Stimulated activated naive CD8-positive, alpha-beta T cell treated with anti-CD3 and anti-CD28 coated beads, Interleukin-15, Interleukin-2, amounts not matched to agents 100 ng/mL and 50 ng/mL, for 24 hours (primary cell): ENCODE results near the gene CCNT1.
A peak's percentile ranks its signal among the peaks of the same experiment; 100 is the strongest.
"Not testable (repeated sequence)": the region's sequence is repeated elsewhere in the genome, so short reads cannot be mapped to it uniquely, and the experiment has no call there.

Source experiments
- H3K27ac Mint-ChIP-seq: one replicate; pipeline ENCODE4 v1.8.0; 2021; ENCODE audit warnings: mild to moderate bottlenecking, mixed read lengths
- H3K27me3 Mint-ChIP-seq: one replicate; pipeline ENCODE4 v1.8.0; 2021; ENCODE audit warnings: mixed read lengths
- H3K36me3 Mint-ChIP-seq: one replicate; pipeline ENCODE4 v1.8.0; 2021; ENCODE audit warnings: low read depth, mixed read lengths
- H3K4me1 Mint-ChIP-seq: one replicate; pipeline ENCODE4 v1.8.0; 2021; ENCODE audit warnings: low read depth, mixed read lengths
- H3K4me3 Mint-ChIP-seq: one replicate; pipeline ENCODE4 v1.8.0; 2021; ENCODE audit warnings: mild to moderate bottlenecking, mixed read lengths
- H3K9me3 Mint-ChIP-seq: one replicate; pipeline ENCODE4 v1.8.0; 2021; ENCODE audit warnings: mixed read lengths

The CCNT1 gene

GRCh38 chr12:48716168-48716492 lies 377 bp downstream of the CCNT1 start:
- H3K9me3 Mint-ChIP-seq = peaks cover 16% of the 10 kb centered on the region
- peaks cover 66% of the 10 kb centered on the region for H3K36me3 Mint-ChIP-seq
- peak overlapping the region; percentile 93 for H3K4me3 Mint-ChIP-seq
- H3K27ac Mint-ChIP-seq = peak overlapping the region; percentile 95
- H3K27me3 Mint-ChIP-seq = peaks cover 2% of the 10 kb centered on the region
- H3K4me1 Mint-ChIP-seq = peaks cover 46% of the 10 kb centered on the region

DNA sequence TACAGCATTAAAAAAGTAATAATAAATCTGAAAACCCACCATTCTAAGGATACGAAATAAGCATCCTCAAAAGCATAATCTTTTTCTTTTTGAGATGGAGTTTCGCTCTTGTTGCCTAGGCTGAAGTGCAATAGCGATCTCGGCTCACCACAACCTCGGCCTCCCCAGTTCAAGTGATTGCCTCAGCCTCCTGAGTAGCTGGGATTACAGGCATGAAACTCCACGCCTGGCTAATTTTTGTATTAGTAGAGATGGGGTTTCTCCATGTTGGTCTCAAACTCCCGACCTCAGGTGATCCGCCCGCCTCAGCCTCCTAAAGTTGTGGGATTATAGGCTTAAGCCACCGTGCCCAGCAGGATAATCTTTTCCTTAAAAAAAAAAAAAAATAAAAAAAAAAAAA lies 4.3 kb downstream of the CCNT1 start:
- H3K27me3 Mint-ChIP-seq = peaks cover 2% of the 10 kb centered on the region
- H3K36me3 Mint-ChIP-seq = peaks cover 55% of the 10 kb centered on the region

GRCh38 chr12:48698822-48699221 lies 17.7 kb downstream of the CCNT1 start:
- H3K9me3 Mint-ChIP-seq, H3K4me3 Mint-ChIP-seq, H3K4me1 Mint-ChIP-seq, H3K27me3 Mint-ChIP-seq, H3K27ac Mint-ChIP-seq: not testable (repeated sequence)
- H3K36me3 Mint-ChIP-seq = peaks cover 59% of the 10 kb centered on the region

More for the DNA sequence above, 4.3 kb downstream of the CCNT1 start:
- peaks cover 69% of the 10 kb centered on the region for H3K4me1 Mint-ChIP-seq
- no peaks in the 10 kb centered on the region for H3K9me3 Mint-ChIP-seq
- no peak overlapping the region for H3K4me3 Mint-ChIP-seq
- no peak overlapping the region for H3K27ac Mint-ChIP-seq

- H3K27ac Mint-ChIP-seq = no peak overlapping the region
- no peaks in the 10 kb centered on the region for H3K27me3 Mint-ChIP-seq
- peaks cover 77% of the 10 kb centered on the region for H3K36me3 Mint-ChIP-seq
- no peaks in the 10 kb centered on the region for H3K9me3 Mint-ChIP-seq
- H3K4me1 Mint-ChIP-seq = peaks cover 7% of the 10 kb centered on the region
- no peak overlapping the region for H3K4me3 Mint-ChIP-seq
Observed at GRCh38 chr12:48696626-48697025, 19.9 kb downstream of the CCNT1 start.

GRCh38 chr12:48695859-48696258 lies 20.6 kb downstream of the CCNT1 start:
- peaks cover 5% of the 10 kb centered on the region for H3K4me1 Mint-ChIP-seq

GRCh38 chr12:48694038-48694437 lies 22.5 kb downstream of the CCNT1 start:
- Mint-ChIP-seq H3K4me1 (no peaks in the 10 kb centered on the region), H3K36me3 (peaks cover 82% of the 10 kb centered on the region), H3K27me3 (no peaks in the 10 kb centered on the region), H3K4me3 (no peak overlapping the region), H3K9me3 (no peaks in the 10 kb centered on the region), H3K27ac (no peak overlapping the region)

More at GRCh38 chr12:48695859-48696258, 20.6 kb downstream of the CCNT1 start:
- Mint-ChIP-seq H3K27me3 (no peaks in the 10 kb centered on the region), H3K9me3 (no peaks in the 10 kb centered on the region), H3K36me3 (peaks cover 83% of the 10 kb centered on the region), H3K27ac (peak overlapping the region; percentile 17), H3K4me3 (no peak overlapping the region)

DNA sequence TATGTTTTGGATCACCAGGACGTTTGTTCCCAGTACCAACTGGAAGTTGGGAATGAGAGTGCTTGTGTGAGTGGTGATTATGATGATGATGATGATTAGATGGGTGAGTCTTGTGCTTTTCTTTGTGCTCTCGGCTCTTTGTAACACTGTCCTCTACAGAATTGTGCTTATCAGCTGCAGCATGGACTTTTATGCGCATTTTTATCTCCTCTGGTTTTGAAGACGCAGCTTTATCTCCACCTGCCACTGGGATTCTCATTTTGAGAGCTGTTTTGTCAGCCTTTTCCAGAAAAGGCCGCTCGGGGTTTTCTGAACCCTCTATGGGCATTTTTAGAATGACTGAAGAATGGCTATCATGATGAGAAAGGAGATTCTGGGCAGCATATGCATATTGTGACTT lies 22.9 kb downstream of the CCNT1 start:
- no peak overlapping the region for H3K27ac Mint-ChIP-seq
- no peaks in the 10 kb centered on the region for H3K27me3 Mint-ChIP-seq
- H3K9me3 Mint-ChIP-seq = no peaks in the 10 kb centered on the region
- peaks cover 84% of the 10 kb centered on the region for H3K36me3 Mint-ChIP-seq
- no peak overlapping the region for H3K4me3 Mint-ChIP-seq
- H3K4me1 Mint-ChIP-seq = no peaks in the 10 kb centered on the region

- Mint-ChIP-seq H3K4me1 (peaks cover 4% of the 10 kb centered on the region), H3K27me3 (no peaks in the 10 kb centered on the region), H3K36me3 (peaks cover 82% of the 10 kb centered on the region), H3K9me3 (no peaks in the 10 kb centered on the region), H3K4me3 (no peak overlapping the region), H3K27ac (no peak overlapping the region)
Observed at GRCh38 chr12:48691826-48692487, 24.6 kb downstream of the CCNT1 start.

- Mint-ChIP-seq H3K4me3 (no peak overlapping the region), H3K36me3 (peaks cover 73% of the 10 kb centered on the region), H3K27me3 (no peaks in the 10 kb centered on the region), H3K27ac (no peak overlapping the region), H3K4me1 (peaks cover 4% of the 10 kb centered on the region), H3K9me3 (no peaks in the 10 kb centered on the region)
Observed at GRCh38 chr12:48690990-48691389, 25.5 kb downstream of the CCNT1 start.

GRCh38 chr12:48690436-48690835 lies 26.1 kb downstream of the CCNT1 start:
- Mint-ChIP-seq H3K27ac (peak overlapping the region; percentile 43), H3K4me3 (no peak overlapping the region), H3K4me1 (peaks cover 4% of the 10 kb centered on the region), H3K27me3 (no peaks in the 10 kb centered on the region), H3K36me3 (peaks cover 67% of the 10 kb centered on the region), H3K9me3 (no peaks in the 10 kb centered on the region)

DNA sequence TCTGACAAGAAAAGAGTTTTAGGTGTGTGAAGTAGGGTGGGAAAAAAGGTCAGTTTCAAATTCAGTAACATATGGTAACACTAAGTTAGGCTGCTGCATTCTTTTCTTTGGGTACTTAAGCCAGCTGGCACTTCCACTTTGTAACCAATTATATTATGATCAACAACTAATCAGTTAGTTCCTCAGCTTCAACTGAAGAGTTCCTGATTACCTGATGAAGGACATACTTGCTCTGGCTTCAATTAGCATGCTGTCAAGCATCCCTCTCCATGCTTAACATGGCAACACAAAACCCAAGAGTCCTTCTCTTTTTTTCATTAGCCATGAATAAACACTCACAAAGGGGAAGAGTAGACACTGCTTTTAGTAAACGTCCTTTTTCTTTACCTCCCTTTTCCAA lies 27.7 kb downstream of the CCNT1 start:
- H3K27me3 Mint-ChIP-seq = no peaks in the 10 kb centered on the region
- H3K4me3 Mint-ChIP-seq = no peak overlapping the region
- peak overlapping the region; percentile 17 for H3K27ac Mint-ChIP-seq
- H3K36me3 Mint-ChIP-seq = peaks cover 52% of the 10 kb centered on the region
- peaks cover 4% of the 10 kb centered on the region for H3K4me1 Mint-ChIP-seq
- H3K9me3 Mint-ChIP-seq = no peaks in the 10 kb centered on the region

DNA sequence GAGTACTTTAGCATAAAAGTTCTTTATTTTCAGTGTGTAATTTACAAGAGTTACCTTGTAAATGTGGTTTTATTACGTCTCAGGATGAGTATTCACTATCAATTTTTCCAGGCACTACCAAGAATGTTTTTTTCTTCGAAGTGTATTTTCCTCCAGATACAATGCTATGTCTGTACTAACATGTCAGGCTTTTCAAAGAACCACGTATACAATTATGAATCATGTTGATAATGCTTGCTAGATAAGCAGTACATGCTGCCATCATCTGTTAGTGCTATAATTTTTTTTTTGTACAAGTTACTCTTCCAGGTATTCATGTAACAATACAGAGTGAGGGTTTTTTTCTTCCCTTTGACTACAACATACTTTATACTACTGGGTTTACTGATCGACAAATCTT lies 28.9 kb downstream of the CCNT1 start:
- Mint-ChIP-seq H3K4me3 (no peak overlapping the region), H3K27me3 (no peaks in the 10 kb centered on the region), H3K36me3 (peaks cover 40% of the 10 kb centered on the region), H3K27ac (no peak overlapping the region), H3K4me1 (peaks cover 8% of the 10 kb centered on the region), H3K9me3 (no peaks in the 10 kb centered on the region)

DNA sequence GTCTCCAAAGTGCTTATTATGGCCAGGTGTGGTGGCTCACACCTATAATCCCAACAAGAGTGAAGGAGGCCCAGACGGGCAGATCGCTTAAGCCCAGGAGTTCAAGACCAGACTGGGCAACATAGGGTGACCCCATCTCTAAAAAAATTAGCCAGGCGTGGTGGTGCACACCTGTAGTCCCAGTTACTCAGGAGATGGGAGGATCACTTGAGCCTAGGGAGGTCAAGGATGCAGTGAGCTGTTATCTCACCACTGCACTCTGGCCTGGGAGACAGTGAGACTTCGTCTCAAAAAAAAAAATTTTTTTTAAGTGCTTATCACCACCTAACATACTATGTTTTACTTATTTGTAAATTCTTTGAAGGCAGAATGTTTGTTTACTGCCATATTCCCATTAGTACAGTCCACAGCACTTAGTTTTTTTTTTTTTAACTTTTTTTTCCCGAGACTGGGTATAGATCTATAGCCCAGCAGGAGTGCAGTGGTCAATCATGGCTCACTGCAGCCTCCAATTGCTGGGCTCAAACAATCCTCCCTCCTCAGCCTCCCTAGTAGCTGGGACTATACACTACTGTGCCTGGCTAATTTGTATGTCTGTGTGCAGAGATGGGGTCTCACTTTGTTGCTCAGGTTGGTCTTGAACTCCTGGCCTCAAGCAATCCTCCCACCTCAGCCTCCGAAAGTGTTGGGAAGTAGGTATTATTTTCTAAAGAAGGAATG lies 29.7 kb downstream of the CCNT1 start:
- H3K36me3 Mint-ChIP-seq = peaks cover 34% of the 10 kb centered on the region
- H3K27me3 Mint-ChIP-seq = no peaks in the 10 kb centered on the region
- no peak overlapping the region for H3K4me3 Mint-ChIP-seq
- no peak overlapping the region for H3K27ac Mint-ChIP-seq
- H3K9me3 Mint-ChIP-seq = no peaks in the 10 kb centered on the region
- H3K4me1 Mint-ChIP-seq = peaks cover 8% of the 10 kb centered on the region

GRCh38 chr12:48686037-48686595 lies 30.4 kb downstream of the CCNT1 start:
- peaks cover 33% of the 10 kb centered on the region for H3K36me3 Mint-ChIP-seq

DNA sequence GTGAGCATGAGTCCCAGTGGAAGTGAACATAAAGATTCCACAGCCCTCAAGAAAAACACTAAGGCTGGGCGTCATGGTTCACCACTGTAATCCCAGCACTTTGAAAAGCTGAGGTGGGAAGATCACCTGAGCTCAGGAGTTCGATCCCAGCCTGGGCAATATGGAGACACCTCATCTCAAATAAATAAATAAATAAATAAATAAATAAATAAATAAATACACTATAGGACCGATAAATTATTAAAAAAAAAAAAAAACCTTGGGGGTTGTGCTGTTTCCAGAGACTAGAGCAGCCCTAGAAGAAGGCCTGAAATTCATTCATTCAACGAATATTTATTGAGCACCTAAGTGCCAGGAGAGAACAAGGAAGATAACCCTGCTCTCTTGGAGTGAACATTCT lies 33.0 kb downstream of the CCNT1 start:
- peaks cover 38% of the 10 kb centered on the region for H3K4me1 Mint-ChIP-seq

More at GRCh38 chr12:48686037-48686595, 30.4 kb downstream of the CCNT1 start:
- Mint-ChIP-seq H3K4me3 (no peak overlapping the region), H3K27ac (no peak overlapping the region), H3K27me3 (no peaks in the 10 kb centered on the region), H3K4me1 (peaks cover 13% of the 10 kb centered on the region), H3K9me3 (no peaks in the 10 kb centered on the region)

More for the DNA sequence above, 33.0 kb downstream of the CCNT1 start:
- Mint-ChIP-seq H3K4me3 (peak overlapping the region; percentile 99), H3K27me3 (no peaks in the 10 kb centered on the region), H3K9me3 (no peaks in the 10 kb centered on the region), H3K36me3 (peaks cover 37% of the 10 kb centered on the region), H3K27ac (no peak overlapping the region)
